Uterus (tissue), 2 donors: Measurements from ENCODE around the gene KASH5.

Experiments used
- CTCF ChIP-seq, 4 experiments: fragments of 200-600 bp in 2 of 4; fragments of 450-650 bp in 2 of 4; sonication (generic) in 2 of 4; IDR thresholded peaks; one replicate each; pipeline ENCODE4 v1.5.1; 2016 to 2019; ENCODE audit warnings: antibody characterized with exemption in 4 of 4, mild to moderate bottlenecking in 2 of 4, moderate library complexity in 1 of 4
- POLR2A ChIP-seq, 2 donors: fragments of 450-650 bp; IDR thresholded peaks; one replicate each; pipeline ENCODE4 v1.6.1; 2016; ENCODE audit warnings: antibody characterized with exemption in 2 of 2, mild to moderate bottlenecking in 1 of 2, moderate library complexity in 1 of 2

GRCh38 chr19:49427339-49427738, 39.3 kb downstream of the KASH5 start:
- no peak for TF ChIP-seq CTCF (IDR thresholded peaks at IDR 0.05)
- TF ChIP-seq POLR2A (IDR thresholded peaks at IDR 0.05): no peak
